GM12873 (cell line): ENCODE results near the gene SPEM3.

ENCODE experiments used
- CTCF ChIP-seq: IDR thresholded peaks from 2 replicates; pipeline ENCODE4 v1.5.1; 2012; ENCODE audit warnings: low read depth, mild to moderate bottlenecking, moderate library complexity, low read length, control low read depth; ENCODE audit not compliant: insufficient read depth; ENCODE audit errors: missing control alignments

SPEM3 gene

GRCh38 chr17:7408863-7409262, 19.8 kb upstream of the SPEM3 start:
- no peak for TF ChIP-seq CTCF

- no peak for TF ChIP-seq CTCF
Observed at GRCh38 chr17:7409716-7410115, 18.9 kb upstream of the SPEM3 start.

GRCh38 chr17:7410634-7411426, 17.8 kb upstream of the SPEM3 start:
- no peak for TF ChIP-seq CTCF

- TF ChIP-seq CTCF, result no peak
Observed at GRCh38 chr17:7411427-7411750, 17.3 kb upstream of the SPEM3 start.

GRCh38 chr17:7413346-7413985, 15.2 kb upstream of the SPEM3 start:
- TF ChIP-seq CTCF, result no peak

- no peak for TF ChIP-seq CTCF
Observed at GRCh38 chr17:7414837-7415236, 13.8 kb upstream of the SPEM3 start.

GRCh38 chr17:7415784-7416183, 12.9 kb upstream of the SPEM3 start:
- TF ChIP-seq CTCF, result no peak
